Neural progenitor cell (in vitro differentiated cells): ENCODE results near the gene COL20A1.

ENCODE experiments used
- CTCF ChIP-seq: fragments of 200-600 bp; sonication (generic); IDR thresholded peaks from 2 replicates; pipeline ENCODE4 v1.5.1; 2017; ENCODE audit warnings: antibody characterized with exemption, mild to moderate bottlenecking
- EZH2phosphoT487 ChIP-seq: fragments of 200-600 bp; sonication (generic); IDR thresholded peaks from 2 replicates; pipeline ENCODE4 v1.6.1; 2017; ENCODE audit warnings: antibody characterized with exemption

- TF ChIP-seq EZH2phosphoT487 (no peak), CTCF (no peak)
Measured at GRCh38 chr20:63286781-63287696, 5.9 kb upstream of the COL20A1 start.
